Breast epithelium (tissue), 3 donors: ENCODE data around the gene NDUFV2.

Experiments
- POLR2A ChIP-seq: fragments of 450-650 bp; IDR thresholded peaks from one replicate; pipeline ENCODE4 v1.6.1; 2016; ENCODE audit warnings: antibody characterized with exemption, mild to moderate bottlenecking, moderate library complexity
- POLR2AphosphoS5 ChIP-seq, 3 donors: sonication (generic); formaldehyde crosslinking; IDR thresholded peaks; one replicate each; pipeline ENCODE4 v1.6.1; 2017; ENCODE audit warnings: antibody characterized with exemption in 3 of 3

DNA sequence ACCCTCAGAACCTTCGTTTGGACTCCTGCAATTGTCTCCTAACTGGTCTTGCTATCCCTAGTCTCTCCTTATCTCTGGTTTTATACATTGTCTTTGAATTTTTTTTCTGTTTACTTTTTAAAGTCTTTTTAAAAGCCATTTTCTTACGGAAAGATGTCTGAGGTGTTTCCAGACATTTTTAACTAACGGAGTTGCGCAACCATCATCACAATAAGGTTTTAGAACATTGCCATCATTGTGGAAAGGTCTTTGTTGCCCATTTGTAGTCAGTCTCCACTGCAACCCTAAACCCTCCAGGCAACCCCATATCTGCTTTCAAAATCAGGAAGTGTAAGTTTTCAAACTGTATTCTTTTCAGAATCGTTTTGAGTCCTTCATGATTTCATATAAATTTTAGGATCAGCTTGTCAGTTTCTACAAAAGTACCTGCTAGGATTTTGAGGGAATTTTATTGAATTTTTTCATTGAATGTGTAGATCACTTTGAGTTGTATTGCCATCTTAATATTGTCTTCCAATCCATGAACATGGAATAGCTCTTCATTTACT lies 80.4 kb downstream of the NDUFV2 start:
- no peak for TF ChIP-seq POLR2AphosphoS5 (IDR thresholded peaks at IDR 0.05)
- no peak for TF ChIP-seq POLR2A
